SK-N-SH (cell line): Measurements from ENCODE around the gene GRXCR2.

Experiments
- TAF1 ChIP-seq: IDR thresholded peaks from 2 replicates; pipeline ENCODE4 v1.6.1; 2012; ENCODE audit warnings: low read depth, mild to moderate bottlenecking, low read length, moderate library complexity, borderline replicate concordance
- TCF12 ChIP-seq: IDR thresholded peaks from 2 replicates; pipeline ENCODE4 v1.4.0; 2012
- USF2 ChIP-seq: fragments of 150-350 bp; IDR thresholded peaks from 2 replicates; pipeline ENCODE4 v1.6.1; 2017; ENCODE audit warnings: antibody characterized with exemption, low read length, low read depth, borderline replicate concordance

GRCh38 chr5:145908206-145908960 lies 35.6 kb upstream of the GRXCR2 start:
- TF ChIP-seq TAF1 (no peak), USF2 (no peak), TCF12 (no peak)
